Stimulated activated CD8-positive, alpha-beta memory T cell treated with anti-CD3 and anti-CD28 coated beads, Interleukin-12 subunit alpha, Interleukin-12 subunit beta, amount 100 ng/mL, for 1 hour (primary cell): ENCODE results near the gene QARS1.

Experiments used
- DNase-seq: peaks from one replicate; pipeline ENCODE4 v3.0.0-alpha.2; 2020; ENCODE audit warnings: low read depth

QARS1 gene

GRCh38 chr3:49053543-49053942 is 51.0 kb downstream of the QARS1 start:
- no peak for DNase-seq
